ENCODE data around the gene ABCA8. TPM values are rescaled to one million over a fixed set of nuclear protein-coding genes. Genes with fewer than 3 reads are reported as not detected.
A peak's percentile ranks its signal among the peaks of the same experiment; 100 is the strongest.
"Not testable (repeated sequence)": the region's sequence is repeated elsewhere in the genome, so short reads cannot be mapped to it uniquely, and the experiment has no call there.

The ABCA8 gene
- total RNA-seq, 1 donor from 2014 or later: 38.3 TPM

GRCh38 chr17:68961214-68961882 is 6.2 kb upstream of the ABCA8 start:
- ATAC-seq: peak in 1 of 2 donors; percentile 21
- intact Hi-C loops (cut with DNase I): loop anchor here (10.0 kb wide), 1 partner anchor 197 kb away; no protein-coding TSS in a partner anchor
- DNase-seq: no peak
- H3K27ac ChIP-seq: no peak overlapping the region
- H3K27me3 ChIP-seq (ENCODE audit: low read depth): no peaks in the 10 kb centered on the region
- H3K4me1 ChIP-seq: no peaks in the 10 kb centered on the region
- no peaks in the 10 kb centered on the region for H3K9me3 ChIP-seq
- TF ChIP-seq CTCF (IDR thresholded peaks at IDR 0.05): no peak
- no peak overlapping the region for H3K4me3 ChIP-seq
- H3K36me3 ChIP-seq: no peaks in the 10 kb centered on the region

- H3K4me1 ChIP-seq; H3K36me3 ChIP-seq; intact Hi-C loops (cut with DNase I); H3K27me3 ChIP-seq (ENCODE audit: low read depth); H3K27ac ChIP-seq; H3K9me3 ChIP-seq; ATAC-seq; H3K4me3 ChIP-seq; DNase-seq: not testable (repeated sequence)
Measured at GRCh38 chr17:68959117-68959516, 3.9 kb upstream of the ABCA8 start.

- ATAC-seq (no peak), DNase-seq (no peak)
- Histone ChIP-seq H3K9me3 (no peaks in the 10 kb centered on the region), H3K4me1 (no peaks in the 10 kb centered on the region), H3K27me3 (ENCODE audit: low read depth) (no peaks in the 10 kb centered on the region), H3K4me3 (no peak overlapping the region), H3K27ac (no peak overlapping the region), H3K36me3 (no peaks in the 10 kb centered on the region)
- intact Hi-C loops (cut with DNase I): no loop called here
- no peak for TF ChIP-seq CTCF (IDR thresholded peaks at IDR 0.05)
Measured at GRCh38 chr17:68957944-68958343, 2.8 kb upstream of the ABCA8 start.

GRCh38 chr17:68954146-68954896 is 871 bp downstream of the ABCA8 start:
- Histone ChIP-seq H3K36me3 (no peaks in the 10 kb centered on the region), H3K4me1 (no peaks in the 10 kb centered on the region), H3K9me3 (no peaks in the 10 kb centered on the region), H3K27ac (peak overlapping the region; percentile 61), H3K27me3 (ENCODE audit: low read depth) (no peaks in the 10 kb centered on the region), H3K4me3 (peak overlapping the region; percentile 41)
- peak in 1 of 2 donors; percentile 88 for ATAC-seq
- intact Hi-C loops (cut with DNase I): no loop called here
- TF ChIP-seq CTCF (IDR thresholded peaks at IDR 0.05): no peak
- DNase-seq: no peak

GRCh38 chr17:68953340-68953997 is 1.7 kb downstream of the ABCA8 start:
- intact Hi-C loops (cut with DNase I): no loop called here

More at GRCh38 chr17:68953340-68953997, 1.7 kb downstream of the ABCA8 start:
- DNase-seq: no peak
- H3K27me3 ChIP-seq (ENCODE audit: low read depth): no peaks in the 10 kb centered on the region
- TF ChIP-seq CTCF (IDR thresholded peaks at IDR 0.05): no peak
- H3K4me1 ChIP-seq: no peaks in the 10 kb centered on the region
- no peaks in the 10 kb centered on the region for H3K9me3 ChIP-seq
- ATAC-seq: no peak
- H3K27ac ChIP-seq: peak overlapping the region; percentile 61
- H3K36me3 ChIP-seq: no peaks in the 10 kb centered on the region
- H3K4me3 ChIP-seq: peak overlapping the region; percentile 41

All from lower lobe of right lung (tissue), 2 donors.